ENCODE measurements around the gene SPINT1.

SPINT1 gene

DNA sequence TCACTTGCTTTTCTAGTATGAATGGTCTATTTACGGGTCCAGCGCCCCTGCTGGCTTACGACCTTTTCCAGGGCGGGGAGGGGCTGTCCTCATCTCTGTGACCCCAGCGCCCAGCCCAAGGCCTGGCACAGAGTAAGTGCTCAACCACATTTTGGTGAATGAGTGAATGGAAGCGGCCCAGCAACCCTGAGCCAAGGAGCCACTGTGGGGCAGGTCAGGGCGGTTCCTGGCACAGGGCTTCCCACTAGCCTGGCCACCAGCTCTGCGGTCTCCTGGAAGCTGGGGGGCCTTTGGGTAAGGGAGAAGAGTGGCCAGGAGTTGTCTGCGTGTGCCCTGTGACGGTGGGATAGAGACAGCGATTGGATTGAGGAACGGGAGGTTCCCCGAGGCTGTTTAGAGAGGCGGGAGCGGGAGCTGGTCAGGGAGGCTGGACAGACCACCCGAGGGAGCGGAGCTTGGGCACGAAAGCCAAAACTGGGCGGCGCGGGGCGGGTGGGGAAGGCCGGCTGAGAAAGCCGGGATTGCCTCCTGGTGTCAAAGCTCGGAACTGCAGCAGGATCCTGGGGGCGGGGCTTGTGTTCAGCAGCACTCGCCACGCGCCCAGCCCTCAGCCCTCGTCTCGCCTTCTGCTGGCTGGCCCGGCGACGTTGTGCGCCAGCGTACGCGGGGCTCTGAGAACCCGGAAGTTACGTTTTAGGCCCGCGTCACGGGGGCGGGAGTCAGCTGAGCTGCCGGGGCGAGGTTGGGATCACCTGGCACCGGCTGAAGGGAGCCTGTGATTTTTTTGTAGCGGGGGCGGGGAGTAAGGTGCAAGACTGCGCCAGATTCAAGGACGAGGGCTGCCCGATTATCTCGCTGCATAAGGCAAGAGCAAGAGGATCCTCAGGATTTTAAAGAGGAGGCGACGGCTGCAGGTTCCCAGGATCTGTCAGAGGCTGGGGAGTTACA lies 50.2 kb downstream of the SPINT1 start, which contains the start of gene VPS18:
VPS18 (plus strand) TSS at position 718 of the 948 bp plus-strand sequence. CDS start 319 bp downstream, outside the sequence.
- DNase-seq: peak; percentile 90

DNA sequence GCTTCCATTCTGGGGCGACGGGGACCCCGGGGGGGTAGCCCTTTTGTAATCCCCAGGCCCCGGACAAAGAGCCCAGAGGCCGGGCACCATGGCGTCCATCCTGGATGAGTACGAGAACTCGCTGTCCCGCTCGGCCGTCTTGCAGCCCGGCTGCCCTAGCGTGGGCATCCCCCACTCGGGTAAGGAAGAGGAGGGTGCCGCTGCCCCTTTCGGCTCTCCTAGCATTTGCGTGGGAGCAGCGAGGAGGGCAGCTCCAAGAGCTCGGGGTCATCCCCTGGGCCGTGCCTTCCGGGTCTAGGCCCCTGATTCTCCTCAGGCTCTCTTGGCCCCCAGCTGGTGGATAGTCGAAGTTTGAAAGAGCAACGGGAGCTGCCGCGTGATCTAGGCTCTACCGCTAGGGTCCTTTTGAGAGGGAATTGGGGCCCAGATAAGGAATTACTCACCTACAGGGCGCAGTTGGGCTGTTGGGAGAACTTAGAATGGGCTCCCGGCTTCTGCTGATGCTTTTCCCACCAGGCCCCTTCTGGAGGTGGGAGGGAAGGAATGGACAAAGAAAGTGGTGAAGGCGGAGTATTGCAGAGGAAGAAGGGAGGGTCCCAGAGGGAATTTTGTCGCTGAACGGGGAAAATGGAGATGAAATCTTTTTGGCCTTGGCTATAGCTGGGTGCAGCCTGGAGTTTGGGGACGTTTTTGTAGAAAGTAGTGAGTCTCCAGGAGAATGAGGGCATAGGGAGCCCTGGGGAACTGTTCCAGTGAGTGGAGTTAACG lies 51.0 kb downstream of the SPINT1 start:
- peak; percentile 39 for DNase-seq

DNA sequence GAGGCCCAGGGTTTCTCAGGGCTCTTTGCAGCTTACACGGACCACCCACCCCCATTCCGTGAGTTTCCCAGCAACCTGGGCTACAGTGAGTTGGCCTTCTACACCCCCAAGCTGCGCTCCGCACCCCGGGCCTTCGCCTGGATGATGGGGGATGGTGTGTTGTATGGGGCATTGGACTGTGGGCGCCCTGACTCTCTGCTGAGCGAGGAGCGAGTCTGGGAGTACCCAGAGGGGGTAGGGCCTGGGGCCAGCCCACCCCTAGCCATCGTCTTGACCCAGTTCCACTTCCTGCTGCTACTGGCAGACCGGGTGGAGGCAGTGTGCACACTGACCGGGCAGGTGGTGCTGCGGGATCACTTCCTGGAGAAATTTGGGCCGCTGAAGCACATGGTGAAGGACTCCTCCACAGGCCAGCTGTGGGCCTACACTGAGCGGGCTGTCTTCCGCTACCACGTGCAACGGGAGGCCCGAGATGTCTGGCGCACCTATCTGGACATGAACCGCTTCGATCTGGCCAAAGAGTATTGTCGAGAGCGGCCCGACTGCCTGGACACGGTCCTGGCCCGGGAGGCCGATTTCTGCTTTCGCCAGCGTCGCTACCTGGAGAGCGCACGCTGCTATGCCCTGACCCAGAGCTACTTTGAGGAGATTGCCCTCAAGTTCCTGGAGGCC lies 55.8 kb downstream of the SPINT1 start:
- DNase-seq: no peak

DNA sequence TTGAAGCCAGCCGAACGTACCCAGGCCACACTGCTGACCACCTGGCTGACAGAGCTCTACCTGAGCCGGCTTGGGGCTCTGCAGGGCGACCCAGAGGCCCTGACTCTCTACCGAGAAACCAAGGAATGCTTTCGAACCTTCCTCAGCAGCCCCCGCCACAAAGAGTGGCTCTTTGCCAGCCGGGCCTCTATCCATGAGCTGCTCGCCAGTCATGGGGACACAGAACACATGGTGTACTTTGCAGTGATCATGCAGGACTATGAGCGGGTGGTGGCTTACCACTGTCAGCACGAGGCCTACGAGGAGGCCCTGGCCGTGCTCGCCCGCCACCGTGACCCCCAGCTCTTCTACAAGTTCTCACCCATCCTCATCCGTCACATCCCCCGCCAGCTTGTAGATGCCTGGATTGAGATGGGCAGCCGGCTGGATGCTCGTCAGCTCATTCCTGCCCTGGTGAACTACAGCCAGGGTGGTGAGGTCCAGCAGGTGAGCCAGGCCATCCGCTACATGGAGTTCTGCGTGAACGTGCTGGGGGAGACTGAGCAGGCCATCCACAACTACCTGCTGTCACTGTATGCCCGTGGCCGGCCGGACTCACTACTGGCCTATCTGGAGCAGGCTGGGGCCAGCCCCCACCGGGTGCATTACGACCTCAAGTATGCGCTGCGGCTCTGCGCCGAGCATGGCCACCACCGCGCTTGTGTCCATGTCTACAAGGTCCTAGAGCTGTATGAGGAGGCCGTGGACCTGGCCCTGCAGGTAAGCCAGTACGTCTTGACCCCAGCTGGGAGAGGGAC lies 56.6 kb downstream of the SPINT1 start:
- no peak for DNase-seq

DNA sequence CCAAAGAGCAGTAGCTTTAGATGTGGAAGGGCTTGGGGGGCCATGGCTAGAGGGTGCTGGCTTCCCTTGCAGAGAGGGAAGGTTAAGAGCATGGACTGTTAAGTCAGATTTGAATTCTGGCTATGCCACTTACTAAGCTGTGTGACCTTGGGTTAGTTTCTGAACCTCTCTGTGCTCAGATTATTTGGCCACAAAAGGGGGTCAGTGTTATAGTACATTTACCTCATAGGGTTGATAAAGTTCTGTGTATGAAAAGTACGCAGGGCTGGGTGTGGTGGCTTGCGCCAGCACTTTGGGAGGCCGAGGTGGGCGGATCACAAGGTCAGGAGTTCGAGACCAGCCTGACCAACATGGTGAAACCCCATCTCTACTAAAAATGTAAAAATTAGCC lies 57.2 kb downstream of the SPINT1 start:
- no peak for DNase-seq

DNA sequence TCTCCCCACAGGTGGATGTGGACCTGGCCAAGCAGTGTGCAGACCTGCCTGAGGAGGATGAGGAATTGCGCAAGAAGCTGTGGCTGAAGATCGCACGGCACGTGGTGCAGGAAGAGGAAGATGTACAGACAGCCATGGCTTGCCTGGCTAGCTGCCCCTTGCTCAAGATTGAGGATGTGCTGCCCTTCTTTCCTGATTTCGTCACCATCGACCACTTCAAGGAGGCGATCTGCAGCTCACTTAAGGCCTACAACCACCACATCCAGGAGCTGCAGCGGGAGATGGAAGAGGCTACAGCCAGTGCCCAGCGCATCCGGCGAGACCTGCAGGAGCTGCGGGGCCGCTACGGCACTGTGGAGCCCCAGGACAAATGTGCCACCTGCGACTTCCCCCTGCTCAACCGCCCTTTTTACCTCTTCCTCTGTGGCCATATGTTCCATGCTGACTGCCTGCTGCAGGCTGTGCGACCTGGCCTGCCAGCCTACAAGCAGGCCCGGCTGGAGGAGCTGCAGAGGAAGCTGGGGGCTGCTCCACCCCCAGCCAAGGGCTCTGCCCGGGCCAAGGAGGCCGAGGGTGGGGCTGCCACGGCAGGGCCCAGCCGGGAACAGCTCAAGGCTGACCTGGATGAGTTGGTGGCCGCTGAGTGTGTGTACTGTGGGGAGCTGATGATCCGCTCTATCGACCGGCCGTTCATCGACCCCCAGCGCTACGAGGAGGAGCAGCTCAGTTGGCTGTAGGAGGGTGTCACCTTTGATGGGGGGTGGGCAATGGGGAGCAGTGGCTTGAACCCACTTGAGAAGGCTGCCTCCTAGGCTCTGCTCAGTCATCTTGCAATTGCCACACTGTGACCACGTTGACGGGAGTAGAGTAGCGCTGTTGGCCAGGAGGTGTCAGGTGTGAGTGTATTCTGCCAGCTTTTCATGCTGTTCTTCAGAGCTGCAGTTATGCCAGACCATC lies 59.0 kb downstream of the SPINT1 start:
- DNase-seq: no peak

DNA sequence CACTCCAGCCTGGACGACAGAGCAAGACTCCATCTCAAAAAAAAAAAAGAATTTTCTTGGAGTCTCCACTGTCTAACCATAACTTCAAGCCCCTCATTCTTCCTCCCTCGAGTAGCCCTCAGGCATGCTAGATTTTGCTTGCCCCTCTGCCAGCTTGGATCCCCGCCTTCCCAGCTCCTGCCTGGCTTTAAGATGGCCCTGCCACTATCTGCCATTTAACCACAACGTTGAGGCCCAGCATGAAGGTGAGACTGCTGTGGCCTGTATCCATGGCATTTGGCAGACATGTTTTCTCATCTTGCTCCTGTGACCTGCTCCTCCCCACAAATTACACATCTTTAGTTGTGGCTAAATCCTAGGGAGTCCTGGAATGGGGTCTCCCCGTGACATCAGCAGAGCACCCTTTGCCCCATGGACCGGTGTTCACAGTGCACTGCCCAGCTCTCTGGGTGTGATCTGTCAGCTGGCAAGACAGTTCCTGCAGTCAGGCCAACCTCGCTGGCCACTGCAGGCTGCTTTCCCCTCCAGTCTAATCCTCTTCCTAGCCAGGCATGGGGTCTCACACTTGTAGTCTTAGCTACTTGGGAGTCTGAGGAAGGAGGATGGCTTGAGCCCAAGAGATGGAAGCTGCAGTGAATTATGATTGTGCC lies 60.8 kb downstream of the SPINT1 start:
- no peak for DNase-seq

DNA sequence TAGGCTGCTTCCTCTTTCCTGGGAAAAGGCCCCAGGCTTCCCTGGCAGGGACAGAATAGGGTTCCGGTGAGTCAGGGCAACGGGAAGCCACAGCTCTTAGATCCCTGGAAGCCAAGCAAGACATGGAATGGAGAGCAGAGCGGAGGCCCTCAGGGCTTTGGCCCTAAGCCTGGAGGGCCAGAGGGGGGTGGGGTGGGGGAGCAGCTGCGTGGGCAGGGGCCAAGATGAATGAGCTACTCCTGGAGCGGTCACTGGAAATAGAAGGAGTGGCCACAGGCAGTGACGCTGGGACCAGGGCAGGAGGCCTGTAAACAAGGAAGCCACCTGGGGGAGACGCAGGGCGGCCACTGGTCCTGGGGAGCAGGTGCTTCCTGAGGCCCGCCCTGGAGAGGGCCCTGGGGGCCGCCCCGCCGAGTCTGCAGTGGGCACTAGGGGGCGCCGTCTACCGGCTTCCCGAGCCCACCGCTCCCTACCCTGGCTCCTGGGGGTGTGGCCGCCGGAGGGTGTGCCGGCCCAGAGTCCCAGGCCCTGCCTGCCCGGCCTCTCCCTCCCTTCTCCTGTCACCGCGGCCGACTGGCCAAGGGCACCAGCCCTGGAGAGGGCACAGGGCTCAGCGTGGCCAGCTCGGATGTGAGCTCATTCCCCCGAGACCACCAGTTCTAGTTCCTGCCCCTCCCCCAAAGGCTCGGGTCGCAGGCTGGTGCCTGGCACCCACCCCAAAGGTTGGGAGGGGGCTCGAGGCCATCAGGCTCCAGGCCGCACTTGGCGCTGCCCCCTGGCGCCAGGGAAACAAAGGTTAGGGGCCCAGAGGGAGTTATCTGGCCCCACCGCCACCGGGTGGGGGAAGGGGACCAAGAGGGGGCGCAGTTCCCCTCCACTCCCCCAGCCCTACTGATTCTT lies 62.5 kb downstream of the SPINT1 start:
- peak; percentile 86 for DNase-seq

DNA sequence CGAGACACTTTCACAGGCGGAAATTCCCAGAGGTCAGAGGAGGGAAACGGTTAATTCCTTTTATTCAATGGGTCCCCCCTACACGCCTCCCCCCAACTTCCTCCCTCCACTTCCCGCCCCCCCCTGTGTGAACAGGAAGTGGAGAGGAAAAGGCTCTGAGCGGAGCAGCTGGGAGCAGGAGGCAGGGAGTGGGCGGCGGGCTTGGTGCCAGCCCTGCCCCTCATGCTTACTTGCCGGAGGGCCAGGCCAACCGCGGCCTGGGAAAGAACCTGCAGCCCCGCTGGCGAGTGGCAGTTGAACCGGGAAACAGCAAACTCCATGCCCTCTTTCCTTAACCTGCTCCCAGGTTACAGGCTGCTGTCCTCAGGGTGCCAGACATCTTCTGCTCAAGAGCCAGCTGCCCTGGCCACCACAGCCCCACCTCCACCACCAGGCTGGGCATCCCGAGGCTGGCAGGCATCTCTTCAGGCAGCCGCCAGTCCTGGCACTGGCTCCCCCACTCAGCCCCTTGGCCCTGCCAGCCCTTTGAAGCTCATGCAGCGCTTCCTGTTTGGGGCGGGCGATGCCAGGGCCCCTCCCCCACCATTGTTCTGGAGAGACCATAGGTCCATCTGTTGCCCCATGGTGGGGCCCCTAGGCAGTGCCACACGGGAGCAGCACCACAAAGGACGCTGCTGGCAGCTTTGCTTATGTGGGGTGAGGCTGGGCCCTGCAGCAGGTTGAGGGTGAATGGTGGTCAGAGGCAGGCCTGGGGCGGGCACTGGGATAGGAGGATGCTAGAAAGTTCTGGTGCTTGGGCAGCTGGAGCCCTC lies 63.3 kb downstream of the SPINT1 start:
- peak; percentile 43 for DNase-seq
